ENCODE data around the gene TNFAIP8.

The TNFAIP8 gene

DNA sequence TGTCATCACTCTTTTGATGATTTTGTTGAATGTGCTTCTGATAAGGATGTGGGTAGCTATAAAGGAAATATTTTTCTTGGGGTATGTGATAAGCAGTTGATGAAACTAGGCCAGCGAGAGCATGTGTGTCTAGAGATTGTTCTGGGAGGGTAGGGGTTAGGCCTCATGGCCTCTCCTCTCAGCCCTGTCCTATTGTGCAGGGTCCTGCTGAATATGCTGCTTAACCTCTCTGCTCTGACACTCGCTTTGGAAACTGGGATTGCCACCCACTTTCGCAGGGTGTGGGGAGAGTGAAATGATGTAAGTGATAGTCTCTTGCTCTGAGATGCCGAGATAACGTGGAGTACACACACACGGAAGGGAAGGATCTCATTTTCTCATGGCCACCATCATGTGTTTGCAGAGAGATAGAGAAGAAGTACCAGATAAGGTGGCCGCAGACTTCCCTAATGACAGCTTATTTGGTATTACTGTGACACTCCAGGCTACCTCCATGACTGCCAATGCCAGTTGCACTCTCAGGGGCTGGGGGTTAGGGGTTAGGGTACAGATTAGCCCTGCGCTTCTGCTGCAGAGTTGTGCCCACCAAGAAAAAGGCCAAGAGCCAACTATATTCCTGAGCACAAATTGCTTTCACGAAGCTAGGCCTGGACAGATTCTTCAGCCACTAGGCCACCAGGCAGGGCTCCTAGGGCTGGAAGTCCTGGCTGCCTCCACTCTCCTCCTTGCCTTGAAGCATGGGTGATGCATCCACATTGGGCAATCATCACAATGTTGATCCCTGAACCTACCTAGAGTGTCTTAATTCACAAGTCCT lies 25.2 kb upstream of the TNFAIP8 start:
- peak; percentile 62 for DNase-seq

DNA sequence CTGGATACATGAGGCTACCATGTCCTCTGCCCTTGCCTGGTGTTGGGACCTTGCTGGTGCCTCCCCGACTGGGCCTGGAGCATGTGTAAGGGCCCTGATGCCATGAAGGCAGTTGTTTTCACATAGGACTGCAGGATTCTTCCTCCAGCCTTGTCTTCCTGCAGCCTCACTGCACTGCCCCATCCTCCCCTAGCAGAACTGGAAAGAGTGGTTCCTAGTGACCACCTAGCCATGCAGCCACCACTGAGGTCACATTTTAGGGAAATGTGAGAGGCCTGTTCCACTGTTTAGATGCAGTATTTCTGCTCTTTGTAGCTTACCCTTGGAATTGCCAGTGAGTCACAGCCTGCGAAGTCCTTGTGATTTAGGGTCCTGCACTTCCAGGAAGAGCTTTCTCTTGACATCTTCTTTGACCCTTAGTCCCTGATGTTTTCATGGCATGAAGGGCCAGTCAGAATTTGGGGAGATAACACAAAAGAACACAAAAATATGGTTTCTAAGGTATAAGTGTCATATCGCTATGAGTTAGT lies 24.2 kb upstream of the TNFAIP8 start:
- DNase-seq, result no peak

DNA sequence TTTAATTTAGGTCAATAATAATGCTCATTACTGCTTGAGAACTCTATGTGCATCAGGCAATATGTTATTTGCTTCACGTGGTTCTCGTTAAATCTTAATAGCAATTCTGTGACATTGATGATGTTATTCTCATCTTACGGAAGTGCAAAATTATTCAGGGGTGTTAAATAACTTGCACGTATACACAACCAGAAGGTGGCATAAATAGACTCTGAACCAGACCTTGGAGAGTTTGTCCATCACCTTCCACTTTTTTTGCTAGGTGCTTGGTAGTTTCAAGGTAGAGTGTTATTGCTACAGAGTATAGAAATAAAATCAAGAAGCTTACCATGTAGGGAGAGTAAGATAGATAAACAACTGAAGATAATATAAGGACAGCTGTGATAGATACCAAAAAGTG lies 23.6 kb upstream of the TNFAIP8 start:
- DNase-seq, result no peak

DNA sequence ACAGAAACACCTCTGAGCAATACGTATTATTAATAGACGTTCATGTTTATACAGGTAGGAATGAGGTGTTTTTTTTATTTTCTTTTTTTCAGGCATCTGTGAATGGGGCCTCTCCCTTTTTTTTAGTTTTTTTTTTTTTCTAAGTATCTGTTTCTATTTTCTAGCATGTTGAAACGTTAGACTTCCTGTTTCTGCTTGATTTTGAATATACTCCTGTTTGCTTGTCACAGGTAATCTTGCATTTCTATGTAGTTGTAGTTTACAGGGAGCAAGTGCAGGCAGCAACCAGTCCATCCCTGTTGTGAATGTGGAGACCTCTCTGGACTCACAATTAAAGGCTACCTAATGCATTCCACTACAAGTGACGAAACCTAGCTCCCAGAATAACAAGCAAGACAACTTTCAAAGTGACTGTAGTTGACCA lies 22.8 kb upstream of the TNFAIP8 start:
- no peak for DNase-seq

DNA sequence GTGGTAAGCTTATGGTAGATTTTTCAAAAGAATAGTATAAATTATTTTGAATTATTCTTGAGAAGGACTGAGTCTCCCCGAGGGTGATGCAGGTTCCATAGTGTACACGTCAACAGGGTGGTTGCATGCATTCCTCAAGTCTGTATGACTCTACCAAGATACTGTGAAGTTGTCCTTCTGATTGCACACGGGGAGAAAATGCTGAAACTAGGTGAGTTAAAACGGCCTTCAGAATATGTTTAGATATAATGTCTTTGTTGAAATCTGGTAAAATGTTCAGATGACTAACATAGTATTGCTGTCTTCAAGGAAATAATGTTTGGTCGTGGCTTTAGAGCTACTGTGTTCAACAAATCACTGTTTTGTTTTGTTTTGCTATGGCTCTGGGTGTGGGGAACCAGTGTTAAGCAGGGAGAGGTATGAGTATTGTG lies 22.4 kb upstream of the TNFAIP8 start:
- DNase-seq, result no peak

DNA sequence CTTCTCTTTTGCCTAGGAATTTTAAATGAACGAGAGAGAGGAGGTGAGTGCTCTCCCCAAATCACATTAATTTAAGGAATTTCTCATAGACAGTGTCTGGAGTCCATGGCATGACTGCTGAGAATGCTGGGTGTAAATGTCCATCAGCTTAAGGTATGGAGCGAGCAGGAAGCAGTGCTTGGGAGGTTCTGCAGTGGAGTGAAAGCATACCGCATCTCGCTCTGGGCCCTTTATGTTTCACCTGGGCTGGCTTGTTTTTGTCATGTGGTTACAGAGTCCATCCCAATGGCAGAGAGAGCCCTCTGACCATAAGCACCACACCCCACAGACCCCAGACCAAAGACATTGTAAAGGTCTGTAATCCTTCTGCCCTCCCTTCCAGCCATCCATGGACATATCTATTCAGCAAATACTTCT lies 20.6 kb upstream of the TNFAIP8 start:
- DNase-seq, result no peak

DNA sequence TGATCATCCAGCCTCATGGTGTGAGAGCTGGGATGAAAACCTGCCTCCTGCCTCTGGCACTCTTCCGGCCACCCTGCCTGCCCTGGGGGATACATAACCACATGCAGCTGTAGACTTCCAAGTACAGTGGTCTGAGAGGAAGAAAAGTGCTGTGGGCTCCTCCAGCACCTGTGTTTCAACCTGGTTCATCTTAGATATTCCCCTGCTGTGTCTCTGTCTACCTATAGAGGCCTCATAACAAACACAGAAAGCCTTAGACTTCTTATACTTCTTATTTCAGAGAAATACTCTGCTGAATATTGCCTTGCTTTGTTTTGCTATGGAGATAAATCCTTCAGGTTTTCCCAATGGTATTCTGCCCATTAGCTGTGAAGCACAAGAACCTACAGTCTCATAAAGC lies 19.6 kb upstream of the TNFAIP8 start:
- DNase-seq, result no peak

DNA sequence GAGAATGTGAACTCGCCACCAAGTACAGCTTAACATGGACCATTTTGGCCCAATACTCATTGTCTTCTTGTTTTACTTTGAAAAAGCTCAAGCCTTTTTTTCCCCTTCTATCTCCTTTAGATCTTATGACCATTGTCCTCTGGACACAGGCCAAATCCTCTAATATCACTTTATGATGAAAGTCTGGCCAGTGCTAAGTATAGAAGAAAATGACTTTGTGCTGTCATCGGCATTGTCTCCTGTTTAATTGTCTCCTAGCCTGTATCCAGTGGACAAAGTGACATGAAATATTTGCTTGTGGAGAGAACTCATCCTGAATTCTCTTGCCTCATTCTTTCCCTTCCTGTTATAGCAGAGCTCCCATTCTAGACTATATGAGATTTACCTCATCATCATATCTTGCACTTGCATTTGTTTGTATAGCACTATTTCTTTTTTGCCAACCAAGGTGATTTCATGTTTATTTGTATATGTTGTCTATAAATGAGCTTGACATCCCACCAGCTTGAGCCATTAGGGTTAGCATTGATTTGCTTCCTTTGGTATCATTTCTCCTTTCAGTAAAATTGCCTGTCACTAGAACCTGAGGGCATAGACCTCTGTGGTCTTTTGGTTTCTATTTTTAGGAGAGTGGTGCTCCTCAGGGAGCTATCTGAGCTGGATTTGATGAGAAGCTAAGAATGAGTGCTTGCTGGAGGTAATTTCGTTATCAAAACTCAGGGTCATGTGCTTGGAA lies 18.8 kb upstream of the TNFAIP8 start:
- no peak for DNase-seq

DNA sequence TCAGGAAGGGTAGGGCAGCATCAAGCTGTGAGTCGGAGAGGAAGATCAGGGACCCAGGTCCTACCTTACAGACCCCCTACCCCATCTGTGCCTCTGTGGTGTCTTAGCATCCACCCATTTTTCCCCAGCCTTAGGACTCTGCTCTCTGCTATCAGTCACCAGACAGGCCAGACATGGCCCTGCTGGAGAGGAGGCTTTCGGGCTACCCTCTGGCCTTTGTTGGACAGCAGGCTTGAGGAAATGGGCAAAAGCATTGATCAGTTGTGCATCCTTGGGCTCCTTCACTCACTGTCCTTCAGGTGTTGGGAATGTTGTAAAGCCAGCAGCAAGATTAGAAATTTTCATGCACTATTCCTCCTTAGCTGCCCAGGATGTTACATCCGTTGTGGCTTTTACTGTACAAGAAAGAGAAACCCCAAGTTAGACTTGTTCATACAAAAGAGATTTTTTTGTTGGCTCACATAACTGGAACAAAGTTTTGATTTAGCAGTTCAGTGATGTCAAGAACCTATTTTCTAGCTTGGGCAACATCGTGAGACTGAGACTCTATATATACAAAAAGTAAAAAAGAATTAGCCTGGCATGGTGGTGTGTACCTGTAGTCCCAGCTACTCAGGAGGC lies 17.4 kb upstream of the TNFAIP8 start:
- DNase-seq, result no peak

DNA sequence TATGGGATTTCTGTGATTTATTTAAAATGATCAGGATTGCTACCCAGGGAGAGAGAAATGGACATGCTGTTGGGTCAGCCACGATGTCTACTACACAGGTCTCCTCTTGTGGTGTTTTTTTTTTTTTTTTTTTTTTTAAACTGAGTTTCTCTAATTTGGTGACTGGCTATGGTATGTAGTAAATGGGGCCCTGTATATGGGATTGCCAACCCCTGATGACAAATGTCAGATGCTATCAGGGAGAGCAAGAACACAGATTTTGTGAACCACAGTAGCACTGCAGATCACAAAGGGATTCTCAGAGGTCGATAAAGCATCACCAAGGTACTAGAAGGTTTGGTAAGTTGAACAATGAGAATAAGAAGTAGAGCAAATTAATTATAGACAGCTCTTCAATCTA lies 16.5 kb upstream of the TNFAIP8 start:
- DNase-seq, result no peak

DNA sequence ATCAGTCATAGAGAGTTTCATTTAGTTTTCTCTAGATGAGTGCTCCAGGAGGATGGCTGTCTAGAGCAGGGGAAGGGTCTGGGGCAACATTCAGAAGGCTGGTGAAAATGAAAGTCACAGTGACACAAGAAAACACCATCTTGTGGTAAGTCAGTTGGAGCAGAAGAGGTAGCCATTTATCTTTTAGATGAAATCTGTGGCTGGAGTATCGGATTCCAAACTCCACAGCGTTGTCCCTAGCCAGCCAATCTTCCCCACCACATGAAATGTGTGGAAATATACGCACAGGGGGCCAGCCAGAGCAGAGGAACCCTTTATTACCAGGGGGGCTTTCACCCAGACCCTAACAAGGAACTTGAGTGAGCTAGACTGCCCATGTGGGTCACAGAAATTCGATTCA lies 15.9 kb upstream of the TNFAIP8 start:
- DNase-seq, result no peak

DNA sequence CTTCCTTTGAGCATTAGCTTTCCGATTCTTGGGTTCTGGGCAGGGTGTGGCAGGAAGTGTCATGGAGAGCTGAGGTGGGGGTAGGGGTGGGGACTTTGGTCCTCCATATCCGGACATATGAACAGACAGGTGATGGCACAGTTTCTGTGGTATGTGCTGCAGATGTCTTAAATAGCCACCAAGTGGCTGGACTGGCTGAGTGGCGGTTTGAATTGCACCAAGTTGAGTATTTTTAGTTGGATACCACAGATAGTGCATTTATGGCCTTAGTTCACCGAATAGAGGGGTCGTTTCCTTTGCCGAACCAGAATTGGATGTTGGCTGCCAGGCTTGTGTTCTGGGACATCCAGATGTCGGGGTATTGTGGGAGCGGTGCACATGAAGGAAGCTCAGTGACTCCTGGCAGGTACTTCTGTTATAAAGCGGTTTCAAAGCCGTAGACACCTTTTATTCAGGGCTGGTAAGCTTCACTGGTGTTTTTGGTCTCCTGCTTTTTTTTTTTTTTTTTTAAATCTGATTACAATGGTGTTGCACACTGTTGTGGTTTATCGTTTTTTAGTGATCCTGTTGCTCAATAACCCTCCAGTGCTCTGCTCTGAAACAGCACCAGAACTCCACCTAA lies 15.1 kb upstream of the TNFAIP8 start:
- peak; percentile 64 for DNase-seq

DNA sequence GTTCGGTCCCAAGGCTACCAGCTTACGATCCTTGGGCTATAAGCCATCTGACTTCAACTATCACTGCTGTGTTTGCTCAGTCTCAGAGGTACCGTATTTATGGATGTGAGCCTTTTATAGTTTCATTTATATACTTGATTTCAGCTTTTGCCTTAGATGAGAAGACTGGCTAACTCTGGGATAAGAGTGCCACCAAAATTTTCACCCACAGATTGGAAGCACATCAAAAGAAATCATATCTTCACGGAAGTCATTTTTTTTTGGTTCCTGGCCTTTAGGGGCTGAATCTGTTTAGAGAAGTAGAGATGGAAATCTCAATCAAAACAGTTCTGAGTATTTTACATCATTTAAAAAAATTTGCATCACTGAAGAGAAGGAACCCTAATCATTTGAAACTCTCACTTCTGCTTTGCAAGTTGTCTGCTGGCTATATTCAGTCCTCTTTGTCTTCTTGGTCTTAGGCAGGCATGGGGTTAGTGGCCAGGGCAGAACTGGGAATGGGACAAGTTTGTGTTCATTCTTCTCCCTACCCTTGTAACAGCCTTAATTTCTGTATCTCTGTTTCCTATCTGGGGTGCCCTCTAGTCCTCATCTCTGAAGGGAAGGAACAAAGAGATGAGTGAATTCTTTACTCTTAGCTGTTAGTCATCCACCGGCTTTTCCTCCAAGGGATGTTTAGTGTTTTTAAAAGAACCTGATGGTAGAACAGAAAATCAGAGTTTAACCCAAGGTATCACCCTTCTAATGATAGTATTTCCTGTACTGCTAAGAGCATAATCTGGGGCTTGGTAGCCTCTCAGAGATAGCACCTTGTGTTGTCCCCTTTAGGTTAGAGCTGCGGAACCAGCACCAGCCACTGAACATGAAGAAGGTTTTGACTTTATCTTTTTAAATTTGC lies 14.1 kb upstream of the TNFAIP8 start:
- DNase-seq, result no peak

DNA sequence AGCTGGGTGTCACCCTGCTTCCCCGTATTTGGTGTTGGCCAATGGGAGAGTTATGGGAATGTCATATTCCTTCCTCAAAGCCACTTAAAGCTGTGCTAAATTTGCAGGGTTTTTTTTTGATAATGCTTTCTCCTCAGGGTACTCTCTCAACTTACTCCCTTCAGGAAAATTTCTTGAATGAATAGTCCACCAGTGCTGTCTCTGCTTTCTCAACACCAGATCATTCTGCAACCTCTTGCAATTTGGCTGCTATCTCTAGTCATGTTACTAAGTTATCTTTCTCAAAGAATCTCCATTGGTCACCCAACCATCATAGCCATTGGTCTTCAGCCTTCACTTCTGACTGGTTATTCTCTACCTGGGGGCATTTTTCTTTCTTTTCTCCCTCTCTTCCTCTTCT lies 13.4 kb upstream of the TNFAIP8 start:
- DNase-seq, result no peak

DNA sequence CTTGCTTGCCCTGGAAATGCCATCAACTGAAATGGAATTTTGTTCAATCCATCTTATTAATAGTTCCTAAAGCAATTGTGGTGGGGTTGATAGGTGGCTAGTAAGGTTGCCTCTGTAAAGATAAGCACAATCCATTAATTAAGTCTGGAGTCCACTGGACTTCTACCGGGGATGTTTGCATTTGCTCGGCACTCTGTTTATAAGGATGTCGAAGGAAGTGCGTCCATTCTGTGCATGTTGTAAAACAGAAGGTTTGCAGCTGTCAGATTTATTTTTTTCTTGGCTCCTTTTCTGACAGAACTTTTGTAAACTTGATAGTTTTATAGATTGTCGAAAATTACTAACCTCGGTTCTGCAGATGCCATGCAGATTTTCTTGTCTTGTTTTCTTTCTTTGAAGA lies 12.8 kb upstream of the TNFAIP8 start:
- DNase-seq, result no peak

DNA sequence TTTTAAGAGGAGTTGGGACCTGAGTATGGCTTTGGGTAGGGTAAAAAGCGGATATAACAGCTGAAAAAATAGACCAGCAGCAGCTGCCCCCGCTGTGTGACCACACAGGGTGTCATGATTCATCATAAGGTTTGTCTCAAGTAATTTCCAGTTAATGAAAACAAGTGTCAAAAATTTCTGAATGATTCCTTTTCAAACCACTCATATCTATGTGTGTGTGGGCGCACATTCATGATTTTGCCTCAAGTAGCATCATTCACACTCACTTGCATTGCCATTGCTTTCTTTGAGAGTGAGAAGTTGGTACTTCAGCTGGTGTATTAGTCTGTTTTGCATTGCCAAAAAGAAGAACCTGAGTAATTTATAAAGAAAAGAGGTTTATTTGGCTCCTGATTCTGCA lies 12.1 kb upstream of the TNFAIP8 start:
- DNase-seq, result no peak

DNA sequence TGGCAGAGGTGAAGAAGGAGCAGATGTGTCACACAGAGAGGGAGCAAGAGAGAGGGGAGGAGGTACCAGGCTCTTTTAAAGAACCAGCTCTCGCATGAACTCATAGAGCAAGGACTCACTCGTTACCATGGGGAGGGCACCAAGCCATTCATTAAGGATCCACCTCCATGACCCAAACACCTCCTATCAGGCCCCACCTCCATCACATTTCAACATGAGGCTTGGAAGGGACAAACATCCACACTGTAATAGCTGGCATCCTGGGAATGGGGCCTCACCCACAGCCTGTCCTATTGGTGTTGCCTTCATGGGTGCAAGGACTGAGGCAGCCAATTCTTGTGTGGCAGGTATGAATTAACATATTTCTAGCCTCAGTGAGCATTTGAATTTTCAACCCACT lies 11.6 kb upstream of the TNFAIP8 start:
- DNase-seq, result no peak

DNA sequence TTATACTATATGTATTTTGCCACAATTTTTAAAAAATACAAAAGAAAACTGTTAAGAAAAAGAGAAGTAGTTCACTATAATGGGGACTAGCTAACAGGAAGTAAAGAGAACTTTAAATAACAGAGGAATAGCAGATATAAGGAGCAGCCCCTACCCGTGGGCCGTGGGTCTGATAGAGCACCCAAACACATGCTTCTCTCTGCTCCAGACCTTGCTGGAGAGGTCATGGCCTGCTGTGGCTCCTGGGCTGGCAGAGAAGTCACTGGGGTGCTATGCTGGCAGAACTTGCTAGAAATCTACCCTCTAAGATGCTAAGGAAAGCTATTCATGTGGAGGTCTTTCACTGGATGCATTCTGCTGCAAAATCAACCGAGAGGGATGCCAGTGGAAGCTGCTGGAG lies 10.0 kb upstream of the TNFAIP8 start:
- no peak for DNase-seq

DNA sequence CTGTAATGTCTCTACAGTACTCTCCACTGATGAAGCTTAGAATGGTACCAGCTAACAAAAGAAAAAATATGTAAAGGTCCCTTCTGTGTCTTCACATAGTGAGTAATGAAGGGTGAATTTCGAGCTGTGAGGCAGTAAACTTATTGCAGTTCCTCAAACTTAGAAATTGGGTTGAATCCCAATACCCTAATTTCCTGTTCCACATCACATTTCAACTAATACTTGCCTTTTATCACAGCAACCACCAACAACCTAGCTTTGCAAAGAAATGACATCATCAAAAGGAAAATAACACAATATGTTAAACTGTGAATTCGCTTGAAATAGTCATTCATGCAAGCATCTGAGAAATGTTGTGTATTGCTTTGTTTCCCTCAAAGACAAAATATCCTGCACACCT lies 9.4 kb upstream of the TNFAIP8 start:
- DNase-seq, result no peak

DNA sequence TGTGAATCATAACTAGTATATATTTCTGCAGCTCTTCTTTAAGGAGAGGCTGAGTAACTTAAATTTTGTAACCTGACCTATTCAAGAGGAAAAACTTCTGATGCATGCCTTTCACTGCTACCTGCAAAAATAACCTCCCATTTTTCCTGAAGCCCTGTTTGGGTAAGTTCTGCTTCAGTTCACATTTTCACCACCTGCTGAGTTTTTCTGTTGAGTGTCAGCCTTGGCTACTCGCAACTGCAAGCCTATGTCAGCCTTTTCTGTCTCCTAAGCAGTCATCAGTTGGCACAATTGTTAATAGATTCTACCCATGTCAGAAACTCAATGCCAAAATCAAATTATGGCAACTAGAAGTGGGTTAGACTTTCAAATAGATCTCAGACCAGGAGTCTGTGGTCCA lies 8.2 kb upstream of the TNFAIP8 start:
- DNase-seq, result no peak

DNA sequence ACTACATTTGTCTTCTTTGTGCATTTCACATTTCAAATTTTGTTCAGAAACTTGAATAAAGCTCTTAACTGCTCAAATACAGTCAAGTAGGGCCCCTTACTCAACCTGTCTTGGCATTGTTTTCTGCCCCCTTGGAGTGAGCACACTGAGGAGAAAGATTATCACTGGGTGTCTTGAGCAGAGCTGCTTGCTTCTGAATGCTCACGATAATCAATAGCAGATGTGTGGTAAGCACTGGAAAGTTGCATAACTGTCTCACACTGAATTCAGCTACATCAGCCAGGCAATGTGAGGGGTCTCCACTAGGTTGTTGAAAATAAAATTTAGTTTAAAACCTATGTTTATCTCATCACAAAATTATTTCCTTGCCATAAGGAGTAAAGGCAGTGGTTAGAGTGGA lies 7.8 kb upstream of the TNFAIP8 start:
- DNase-seq, result no peak

DNA sequence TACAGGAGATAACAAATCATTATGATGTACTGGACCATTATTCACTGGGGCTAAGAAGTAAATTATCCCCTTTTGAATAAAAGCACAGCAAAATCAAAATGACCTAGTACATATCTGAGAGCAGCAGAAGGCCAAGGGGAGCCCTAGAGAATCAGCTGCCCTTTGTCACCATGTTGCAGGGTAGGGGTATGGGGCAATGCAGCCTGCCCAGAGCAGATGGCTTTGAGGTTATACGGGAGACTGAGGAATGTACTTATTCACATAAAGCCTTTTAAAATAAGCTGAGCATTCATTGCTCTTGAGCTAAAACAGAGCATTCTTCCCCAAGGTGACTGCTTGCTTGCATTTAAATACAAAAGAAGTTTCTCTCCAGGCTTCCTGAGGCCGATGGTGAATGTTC lies 2.6 kb upstream of the TNFAIP8 start:
- no peak for DNase-seq
